Prostate gland (tissue), 2 donors: ENCODE measurements around the gene KIF1B. TPM values are rescaled to one million over a fixed set of nuclear protein-coding genes. Genes with fewer than 3 reads are reported as not detected.

Experiments used
- DNase-seq: peaks from one replicate; pipeline ENCODE4 v3.0.0-alpha.2; 2019; ENCODE audit warnings: low spot score
- H3K27ac ChIP-seq, 2 donors: fragments of 200-600 bp; sonication (generic); 2 replicates each; pipeline ENCODE4 v1.5.1; 2017 to 2019
- H3K27me3 ChIP-seq: fragments of 200-600 bp; sonication (generic); replicated peaks from 2 replicates; pipeline ENCODE4 v1.5.1; 2019; ENCODE audit not compliant: insufficient read depth
- H3K36me3 ChIP-seq, 2 donors: fragments of 200-600 bp; sonication (generic); 1 replicate in 1 of 2; 2 replicates in 1 of 2; pipeline versions ENCODE4 v1.5.1 to v1.8.1; 2017 to 2019
- H3K4me1 ChIP-seq: fragments of 200-600 bp; sonication (generic); replicated peaks from 2 replicates; pipeline ENCODE4 v1.5.1; 2019
- H3K4me3 ChIP-seq, 2 donors: fragments of 200-600 bp; sonication (generic); 2 replicates each; pipeline ENCODE4 v1.5.1; 2017 to 2019
- H3K9me3 ChIP-seq: fragments of 200-600 bp; sonication (generic); 2 replicates; pipeline ENCODE4 v1.5.1; 2017
- CTCF ChIP-seq, 4 experiments: fragments of 200-600 bp in 2 of 4; fragments of 450-650 bp in 2 of 4; sonication (generic) in 2 of 4; IDR thresholded peaks; 1 replicate in 3 of 4; 2 replicates in 1 of 4; pipeline ENCODE4 v1.5.1; 2016 to 2019; ENCODE audit warnings: antibody characterized with exemption in 4 of 4, mild to moderate bottlenecking in 2 of 4, moderate library complexity in 2 of 4
- POLR2A ChIP-seq: fragments of 450-650 bp; IDR thresholded peaks from one replicate; pipeline ENCODE4 v1.6.1; 2016; ENCODE audit warnings: antibody characterized with exemption, mild to moderate bottlenecking
- POLR2AphosphoS5 ChIP-seq: sonication (generic); formaldehyde crosslinking; IDR thresholded peaks from one replicate; pipeline ENCODE4 v1.6.1; 2017; ENCODE audit warnings: antibody characterized with exemption
- WGBS: methylation state at CpG from one replicate; pipeline ENCODE4 v1.1.5; 2018; 5-methylcytosine and 5-hydroxymethylcytosine counted together
- intact Hi-C: fragments of 100-400 bp; cut with DNase I; formaldehyde crosslinking; loops from one replicate; pipeline ENCODE4 v1.14.2; 2022
- total RNA-seq, 2 donors: library from RNA; depleted of rRNA; stranded (reverse); fragments of >200 nt; gene quantifications; one replicate each; pipeline ENCODE4 v1.1.0, GENCODE V29; 2016

KIF1B gene
- total RNA-seq, 2 donors from 2014 or later: 31.3 to 56.8 TPM

GRCh38 chr1:10304295-10304694 lies 93.9 kb downstream of the KIF1B start:
- intact Hi-C loops: no loop called here
- TF ChIP-seq POLR2A (no peak), CTCF (IDR thresholded peaks at IDR 0.05) (no peak), POLR2AphosphoS5 (no peak)
- H3K27me3 ChIP-seq: no peaks in the 10 kb centered on the region
- no peak overlapping the region for H3K27ac ChIP-seq
- no peak for DNase-seq
- H3K4me3 ChIP-seq: no peak overlapping the region
- H3K4me1 ChIP-seq: no peaks in the 10 kb centered on the region
- H3K9me3 ChIP-seq: no peaks in the 10 kb centered on the region
- peaks cover 0 to 5% of the 10 kb centered on the region in 2 donors for H3K36me3 ChIP-seq
- 89% methylated on average over 11 of the region's 11 CpGs for WGBS

DNA sequence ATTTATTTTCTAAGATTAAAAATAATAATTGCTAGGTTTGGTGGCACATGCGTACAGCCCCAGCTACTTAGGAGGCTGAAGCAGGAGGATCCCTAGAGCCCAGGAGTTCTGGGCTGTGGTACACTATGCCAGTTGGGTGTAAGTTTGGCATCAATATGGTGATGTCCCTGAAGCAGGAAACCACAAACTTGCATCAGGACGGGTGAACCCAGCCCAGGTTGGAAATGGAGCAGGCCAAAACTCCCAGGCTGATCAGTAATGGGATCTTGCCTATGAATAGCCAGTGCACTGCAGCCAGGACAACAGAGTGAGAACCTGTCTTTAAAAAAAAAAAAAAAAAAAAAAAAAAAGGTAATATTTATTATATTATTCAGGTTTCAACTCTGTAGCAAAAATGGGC lies 96.1 kb downstream of the KIF1B start:
- no peaks in the 10 kb centered on the region for H3K27me3 ChIP-seq
- no peak overlapping the region for H3K4me3 ChIP-seq
- peaks cover 0 to 5% of the 10 kb centered on the region in 2 donors for H3K36me3 ChIP-seq
- DNase-seq: no peak
- no peaks in the 10 kb centered on the region for H3K4me1 ChIP-seq
- H3K27ac ChIP-seq: no peak overlapping the region
- WGBS: 88% methylated on average over 2 of the region's 2 CpGs
- H3K9me3 ChIP-seq: no peaks in the 10 kb centered on the region
- TF ChIP-seq POLR2AphosphoS5: no peak
- TF ChIP-seq CTCF (IDR thresholded peaks at IDR 0.05): no peak
- no peak for TF ChIP-seq POLR2A
- intact Hi-C loops: no loop called here

DNA sequence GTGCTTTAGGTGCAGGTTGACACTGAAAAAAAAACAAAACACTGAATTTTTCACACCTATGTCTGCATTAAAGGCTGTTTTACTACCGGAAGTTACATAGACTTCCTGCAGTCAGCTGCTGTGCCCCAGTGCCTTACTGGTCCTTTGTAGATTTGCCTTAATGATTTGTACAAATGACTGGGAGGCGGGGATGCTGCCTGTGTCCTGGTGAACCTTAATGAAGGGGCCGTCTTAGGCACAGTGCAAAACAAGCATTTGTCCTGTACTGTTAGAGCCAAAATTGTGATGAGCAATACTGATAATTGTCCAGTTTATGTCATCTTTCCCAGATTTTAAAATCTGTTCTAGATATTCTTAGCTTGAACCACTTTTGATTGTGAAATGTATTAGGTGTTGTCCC lies 97.6 kb downstream of the KIF1B start:
- no peak overlapping the region for H3K4me3 ChIP-seq
- intact Hi-C loops: no loop called here
- TF ChIP-seq POLR2AphosphoS5: no peak
- no peak for TF ChIP-seq POLR2A
- no peak for TF ChIP-seq CTCF (IDR thresholded peaks at IDR 0.05)
- H3K27me3 ChIP-seq: no peaks in the 10 kb centered on the region
- WGBS: 71% methylated on average over 3 of the region's 3 CpGs
- no peak overlapping the region for H3K27ac ChIP-seq
- DNase-seq: no peak
- no peaks in the 10 kb centered on the region for H3K4me1 ChIP-seq
- no peaks in the 10 kb centered on the region for H3K9me3 ChIP-seq
- H3K36me3 ChIP-seq: peaks cover 0 to 5% of the 10 kb centered on the region in 2 donors

DNA sequence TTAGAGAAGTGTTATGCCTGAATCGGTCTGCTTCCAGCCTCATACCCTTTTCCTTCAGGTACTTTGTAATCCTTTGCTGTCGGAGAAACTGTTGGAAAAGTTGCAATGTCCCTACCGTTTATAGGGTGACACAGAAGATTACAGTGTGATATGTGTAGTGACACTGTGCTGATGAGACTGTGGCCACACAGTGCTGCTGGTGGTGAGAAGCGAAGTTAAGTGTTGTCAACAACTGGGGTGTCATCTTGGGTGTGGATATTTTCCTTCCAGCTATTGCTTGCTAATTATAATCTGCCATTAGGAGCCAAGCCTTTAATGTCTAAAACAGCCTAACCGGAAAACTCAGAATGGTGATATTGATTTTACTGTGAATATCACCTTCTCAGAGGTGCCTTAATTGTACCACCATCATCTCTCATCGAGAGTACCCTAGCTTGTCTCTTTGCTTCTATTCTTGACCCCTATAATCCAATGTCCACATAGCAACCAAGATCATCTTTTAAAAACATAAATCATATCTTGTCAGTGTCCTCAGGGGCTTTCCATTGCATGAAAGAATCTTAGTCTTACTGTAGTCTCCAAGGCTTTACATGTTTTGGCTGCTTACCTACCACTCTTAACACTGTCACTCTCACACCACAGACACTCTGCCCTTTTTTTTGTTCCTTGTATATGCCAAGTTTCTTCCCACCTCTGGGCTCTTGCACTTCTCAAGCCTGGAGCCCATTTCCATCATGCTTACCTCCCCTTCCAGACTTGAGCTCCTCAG lies 99.1 kb downstream of the KIF1B start:
- no peak for TF ChIP-seq CTCF (IDR thresholded peaks at IDR 0.05)
- no peak for TF ChIP-seq POLR2A
- no peak for TF ChIP-seq POLR2AphosphoS5
- no peaks in the 10 kb centered on the region for H3K4me1 ChIP-seq
- no peak for DNase-seq
- no peaks in the 10 kb centered on the region for H3K36me3 ChIP-seq
- H3K27me3 ChIP-seq: no peaks in the 10 kb centered on the region
- no peak overlapping the region for H3K27ac ChIP-seq
- no peak overlapping the region for H3K4me3 ChIP-seq
- intact Hi-C loops: no loop called here
- no peaks in the 10 kb centered on the region for H3K9me3 ChIP-seq
- WGBS: 87% methylated on average over 6 of the region's 6 CpGs

- intact Hi-C loops: no loop called here
- no peak for DNase-seq
- H3K4me3 ChIP-seq: no peak overlapping the region
- 95% methylated on average over 2 of the region's 2 CpGs for WGBS
- no peak overlapping the region for H3K27ac ChIP-seq
- H3K27me3 ChIP-seq: no peaks in the 10 kb centered on the region
- H3K4me1 ChIP-seq: no peaks in the 10 kb centered on the region
- no peaks in the 10 kb centered on the region for H3K9me3 ChIP-seq
- TF ChIP-seq CTCF (IDR thresholded peaks at IDR 0.05) (no peak), POLR2A (no peak)
- H3K36me3 ChIP-seq: no peaks in the 10 kb centered on the region
Measured at GRCh38 chr1:10316752-10317151, 106.4 kb downstream of the KIF1B start.
